COLO668 (cell line): ENCODE results near the gene LRRC1.

Experiments used
- DNase-seq: peaks from one replicate; lab custom pipeline; 2025; ENCODE audit not compliant: unreplicated experiment; lab: John Stamatoyannopoulos, UW

LRRC1 gene

DNA sequence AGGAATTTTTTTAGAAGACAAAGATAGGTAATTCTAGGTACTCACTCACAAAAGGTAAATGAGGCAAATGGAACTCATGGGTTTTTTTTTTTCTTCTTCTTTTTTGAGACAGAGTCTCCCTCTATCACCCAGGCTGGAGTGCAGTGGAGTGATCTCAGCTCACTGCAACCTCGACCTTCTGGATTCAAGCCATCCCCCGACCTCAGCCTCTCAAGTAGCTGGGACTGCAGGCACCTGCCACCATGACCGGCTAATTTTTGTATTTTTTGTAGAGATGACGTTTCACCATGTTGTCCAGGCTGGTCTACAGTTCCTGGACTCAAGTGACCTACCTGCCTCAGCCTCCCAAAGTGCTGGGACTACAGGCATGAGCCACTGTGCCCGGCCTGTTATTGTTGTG is 126.1 kb downstream of the LRRC1 start:
- DNase-seq: no peak

DNA sequence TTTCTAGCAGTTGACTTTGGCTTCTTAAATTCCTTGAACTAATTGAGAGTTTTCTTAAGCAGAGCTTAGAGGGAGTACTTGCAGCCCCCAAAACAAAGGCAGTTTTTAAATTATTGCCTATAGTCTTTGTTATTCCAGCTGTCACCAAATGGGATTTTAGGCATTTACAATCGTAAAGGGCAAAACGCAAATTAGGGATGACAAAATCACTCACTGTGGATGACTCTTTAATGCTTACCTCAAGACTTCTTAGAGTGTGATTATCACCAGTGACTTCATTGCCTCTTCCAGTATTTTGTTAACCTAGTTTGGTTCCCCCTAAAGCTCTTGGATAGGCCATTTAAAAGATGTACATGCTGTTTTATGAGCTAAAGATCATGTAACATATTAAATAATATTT is 126.8 kb downstream of the LRRC1 start:
- no peak for DNase-seq

DNA sequence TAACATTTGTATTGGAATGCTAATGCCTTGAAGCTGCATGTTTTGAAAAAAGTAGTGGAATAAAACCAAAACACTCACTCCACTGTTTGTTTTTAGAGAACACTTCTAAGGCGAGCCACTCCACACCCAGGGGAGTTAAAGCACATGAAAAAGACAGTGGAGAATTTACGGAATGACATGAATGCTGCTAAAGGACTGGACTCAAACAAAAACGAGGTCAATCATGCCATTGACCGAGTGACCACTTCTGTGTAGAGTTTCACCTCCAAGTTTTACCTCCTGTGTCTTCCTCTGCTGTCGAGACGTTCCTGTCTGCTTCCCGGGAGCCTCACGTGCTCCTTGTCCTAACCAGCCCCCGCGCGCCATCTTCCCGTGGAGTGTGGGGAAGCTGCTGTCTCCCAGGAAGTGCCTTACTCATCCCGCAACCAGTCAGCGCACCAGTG is 127.8 kb downstream of the LRRC1 start:
- no peak for DNase-seq

DNA sequence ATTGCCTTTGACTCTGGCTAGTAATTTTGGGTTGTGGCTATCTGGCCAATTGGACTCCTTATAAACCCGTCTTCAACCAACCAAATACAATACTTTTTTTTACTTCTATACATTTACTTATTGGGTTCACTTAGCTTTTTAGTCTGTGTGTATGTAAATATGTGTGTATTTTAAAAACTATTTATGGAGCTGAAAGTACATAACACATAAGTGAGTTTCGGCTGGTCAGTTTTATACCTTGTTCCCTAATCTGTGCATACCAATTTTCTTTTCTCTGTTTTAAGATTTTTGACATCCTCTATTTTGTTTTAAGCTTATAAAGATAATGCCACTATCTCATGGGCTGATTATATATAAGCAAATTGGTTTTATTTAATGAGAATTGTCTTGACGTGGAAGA is 129.5 kb downstream of the LRRC1 start:
- DNase-seq: no peak

DNA sequence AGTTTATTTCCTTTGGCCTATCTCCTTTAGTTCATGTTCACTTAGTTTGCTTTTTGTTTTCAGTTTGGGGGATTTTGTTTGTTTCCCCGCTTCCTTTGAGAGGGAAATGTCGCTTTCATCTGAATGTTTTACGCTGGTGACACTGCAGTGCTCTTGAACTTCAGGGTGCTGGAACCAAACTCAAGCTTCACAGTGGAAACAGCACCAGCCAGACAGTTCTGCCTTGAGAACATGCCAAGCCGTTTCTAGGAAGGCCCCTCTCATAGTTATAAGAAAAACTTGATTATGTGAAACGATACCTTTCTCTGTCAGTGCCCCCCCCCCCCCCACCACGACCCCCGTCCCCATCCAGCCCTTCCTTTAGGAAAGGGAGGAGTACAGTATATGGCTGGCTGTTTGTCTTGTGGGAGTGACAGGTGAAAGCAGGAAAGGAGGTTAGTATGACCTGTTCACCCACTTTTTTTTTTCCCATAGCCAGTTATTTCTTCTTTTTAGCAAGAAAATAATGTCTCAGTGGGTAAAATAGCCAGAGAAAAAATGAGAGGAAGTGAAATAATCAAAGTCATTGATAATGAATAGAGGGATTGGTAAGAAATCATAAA is 130.1 kb downstream of the LRRC1 start:
- DNase-seq: no peak

DNA sequence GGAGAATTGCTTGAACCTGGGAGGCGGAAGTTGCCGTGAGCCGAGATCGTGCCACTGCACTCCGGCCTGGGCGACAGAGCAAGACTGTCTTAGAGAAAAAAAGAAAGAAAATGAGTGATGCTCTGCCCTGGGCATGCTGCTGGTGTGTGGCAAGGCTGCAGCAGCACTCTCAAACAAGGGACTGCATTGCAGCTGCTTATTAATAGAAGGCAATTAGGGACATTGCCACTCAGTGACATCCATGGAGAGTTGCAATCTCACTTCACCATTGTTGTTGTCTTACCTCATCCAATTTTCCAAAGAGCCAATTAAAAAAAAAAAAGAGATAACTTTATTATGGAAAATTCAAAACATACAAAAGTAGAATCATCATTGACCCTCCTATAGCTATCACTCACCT is 131.1 kb downstream of the LRRC1 start:
- DNase-seq: no peak

DNA sequence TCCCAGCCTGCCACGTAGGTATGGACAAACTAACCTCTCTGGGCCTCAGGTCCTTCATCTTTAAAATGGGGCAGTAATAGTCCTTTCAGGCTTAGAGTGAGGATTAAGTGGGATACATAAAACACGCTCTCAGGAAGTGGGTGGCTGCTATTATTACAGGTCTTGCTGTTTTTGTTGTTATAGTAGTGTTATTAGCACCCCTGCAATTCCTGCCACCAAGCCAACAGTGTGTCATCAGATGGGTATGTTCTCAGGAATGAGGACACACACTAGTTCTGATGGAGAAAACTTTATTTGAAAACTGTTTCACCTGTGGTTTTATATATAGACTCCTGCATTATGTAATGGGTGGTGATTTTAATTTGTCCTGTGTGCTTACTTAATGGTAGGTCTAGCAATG is 131.7 kb downstream of the LRRC1 start:
- DNase-seq: no peak

DNA sequence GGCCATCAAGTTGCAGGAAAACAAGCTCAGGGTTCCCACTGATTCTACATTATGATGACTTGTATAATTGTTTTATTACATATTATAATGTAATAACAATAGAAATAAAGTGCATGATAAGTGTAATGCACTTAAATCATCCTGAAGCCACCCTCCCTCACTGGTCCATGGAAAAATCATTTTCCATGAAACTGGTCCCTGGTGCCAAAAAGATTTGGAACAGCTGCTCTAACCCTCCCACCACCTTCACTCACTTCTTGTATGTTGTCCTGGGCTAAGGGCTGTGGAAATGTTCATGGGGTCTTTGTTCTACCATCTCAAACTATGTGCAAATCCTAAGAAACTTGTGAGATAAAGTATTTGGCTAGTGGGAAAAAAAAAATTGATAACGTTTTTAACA is 133.8 kb downstream of the LRRC1 start:
- no peak for DNase-seq

DNA sequence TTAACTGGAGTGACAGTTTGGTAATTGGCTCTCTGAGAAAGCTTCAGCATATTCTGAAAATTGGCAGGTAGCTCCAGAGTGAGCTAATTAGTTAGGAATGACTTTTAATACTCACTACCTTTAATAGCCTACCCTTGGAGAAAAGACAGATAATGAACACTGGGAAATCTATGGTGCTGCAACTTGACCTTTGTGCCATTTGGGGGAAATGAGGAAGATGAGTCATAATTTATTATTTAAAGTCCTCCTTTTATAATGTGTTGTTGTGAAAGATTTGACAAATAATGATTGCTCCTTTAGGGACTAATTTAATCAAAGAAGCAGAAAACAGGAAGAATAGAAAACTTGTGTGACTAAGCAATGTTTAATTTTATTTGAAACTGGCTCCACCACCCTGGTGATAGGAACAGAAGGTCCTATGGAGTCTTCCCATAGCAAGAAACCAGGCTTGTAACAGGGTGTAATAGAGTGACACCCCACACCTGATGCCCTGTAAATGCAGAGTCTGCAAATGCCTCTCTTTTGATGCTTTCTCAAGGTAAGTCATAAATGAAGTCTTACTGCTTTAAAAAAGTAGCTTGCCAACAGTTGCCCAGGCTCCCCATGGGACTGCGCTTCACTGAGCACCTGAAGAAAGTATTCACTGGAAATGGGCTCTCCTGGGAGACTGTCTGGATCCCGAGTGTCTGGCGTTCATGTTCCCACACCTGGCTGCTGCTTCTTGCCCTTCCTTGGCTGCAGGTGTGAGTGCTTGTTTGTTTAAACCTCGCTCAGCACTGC is 134.4 kb downstream of the LRRC1 start:
- no peak for DNase-seq

DNA sequence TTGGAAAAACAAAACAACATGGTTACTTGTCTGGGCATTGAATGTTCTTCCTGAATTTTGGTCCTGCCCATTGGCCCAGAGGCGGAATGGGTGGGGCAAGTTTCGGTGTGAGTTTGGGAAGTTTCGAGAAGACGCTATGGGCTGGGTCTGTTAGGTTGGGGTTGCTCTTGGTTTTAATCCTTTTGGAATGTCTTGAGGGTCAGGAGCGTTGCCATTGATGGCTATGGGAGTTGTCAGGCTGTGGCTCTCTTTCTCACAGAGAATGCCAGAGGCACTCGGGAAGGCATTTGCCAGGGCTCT is 135.0 kb downstream of the LRRC1 start:
- no peak for DNase-seq

DNA sequence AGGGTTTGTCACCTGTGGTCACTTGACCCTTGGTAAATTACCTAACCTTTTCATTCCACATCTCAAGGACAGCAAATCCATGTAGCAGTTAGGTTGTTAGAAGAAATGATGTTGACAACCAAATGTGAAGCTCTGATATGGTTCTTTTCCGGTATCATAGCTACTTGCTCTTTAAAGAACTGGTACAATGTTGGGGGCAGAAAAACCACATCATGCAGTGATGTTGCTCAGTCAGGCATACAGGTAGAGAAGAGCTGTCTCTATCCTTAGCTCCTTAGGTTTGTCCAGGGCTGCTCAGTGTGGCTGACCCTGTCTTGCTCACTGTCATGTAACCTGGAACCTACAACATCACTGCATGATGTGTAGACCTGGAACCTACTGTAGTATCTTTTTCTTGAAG is 135.5 kb downstream of the LRRC1 start:
- no peak for DNase-seq

DNA sequence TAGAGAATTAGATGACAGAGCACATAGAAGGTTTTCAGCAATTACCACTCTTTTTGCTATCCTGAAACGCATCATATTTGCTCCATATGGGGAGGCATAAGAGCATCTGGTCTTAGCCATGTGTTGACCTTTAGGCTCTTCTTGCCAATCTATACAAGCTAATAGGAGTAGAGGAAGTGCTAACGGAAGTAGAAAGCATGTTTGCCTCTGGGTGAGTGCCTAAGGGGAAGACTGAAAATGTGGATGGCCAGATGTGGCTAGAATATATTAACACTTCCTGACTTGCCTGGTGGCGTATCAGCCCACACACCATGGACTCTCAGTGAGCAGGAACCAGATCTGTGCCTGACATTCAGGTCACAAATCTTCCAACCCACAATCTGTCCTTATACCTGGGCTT is 136.3 kb downstream of the LRRC1 start:
- no peak for DNase-seq

DNA sequence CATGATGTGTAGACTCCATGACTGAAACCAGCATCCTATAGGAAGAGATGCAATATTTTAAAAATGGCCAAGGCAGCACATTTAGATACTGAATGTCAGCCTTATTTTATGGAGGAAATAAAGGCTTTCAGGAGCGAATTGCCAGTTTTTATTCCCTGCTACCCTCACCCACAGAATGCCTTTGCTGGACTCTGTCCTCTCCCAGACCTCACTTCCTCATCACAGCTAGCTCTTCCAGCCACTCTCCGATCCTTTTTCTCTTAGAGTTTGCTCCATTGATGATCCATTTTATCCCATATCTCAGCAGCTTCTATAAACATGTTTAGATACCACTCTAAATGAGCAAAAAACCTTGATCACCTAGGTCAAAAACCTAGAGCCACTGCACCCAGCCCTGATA is 137.7 kb downstream of the LRRC1 start:
- no peak for DNase-seq

DNA sequence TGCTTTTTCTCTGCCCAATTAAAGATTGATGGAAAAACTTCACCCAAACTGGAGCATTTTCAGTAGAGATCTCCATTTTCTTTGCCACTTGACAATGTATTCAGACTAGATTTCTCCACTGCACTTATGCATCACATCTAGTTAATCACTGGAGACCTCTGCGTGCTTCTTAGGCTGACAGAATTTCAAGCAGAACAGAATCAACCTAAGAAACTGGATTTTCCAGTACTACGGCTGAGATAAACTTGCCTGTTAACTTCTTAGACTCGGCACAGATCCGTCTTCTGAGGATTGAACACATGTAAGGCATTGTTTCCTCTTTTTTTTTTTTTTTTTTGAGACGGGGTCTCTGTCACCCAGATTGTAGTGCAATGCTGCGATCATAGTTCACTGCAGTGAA is 139.2 kb downstream of the LRRC1 start:
- DNase-seq: no peak

DNA sequence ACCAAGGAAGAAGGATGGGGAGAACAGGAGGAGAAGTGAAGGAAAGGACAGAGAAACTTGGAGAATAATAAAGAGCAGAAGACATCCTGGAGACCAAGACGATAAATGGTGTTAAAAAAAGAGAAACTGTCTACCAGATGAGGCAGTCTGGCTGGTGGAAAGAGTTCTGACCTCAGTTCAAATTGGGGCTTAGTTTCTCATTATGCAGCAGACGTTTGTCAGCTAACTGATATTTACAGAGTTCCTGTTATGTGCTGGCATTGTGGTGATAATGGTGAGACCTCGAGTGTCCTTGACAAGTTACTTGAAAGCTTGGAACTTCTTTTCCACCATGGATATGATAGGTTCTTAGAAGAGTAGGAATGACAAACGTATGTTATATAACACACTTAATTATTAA is 142.7 kb downstream of the LRRC1 start:
- DNase-seq: no peak

DNA sequence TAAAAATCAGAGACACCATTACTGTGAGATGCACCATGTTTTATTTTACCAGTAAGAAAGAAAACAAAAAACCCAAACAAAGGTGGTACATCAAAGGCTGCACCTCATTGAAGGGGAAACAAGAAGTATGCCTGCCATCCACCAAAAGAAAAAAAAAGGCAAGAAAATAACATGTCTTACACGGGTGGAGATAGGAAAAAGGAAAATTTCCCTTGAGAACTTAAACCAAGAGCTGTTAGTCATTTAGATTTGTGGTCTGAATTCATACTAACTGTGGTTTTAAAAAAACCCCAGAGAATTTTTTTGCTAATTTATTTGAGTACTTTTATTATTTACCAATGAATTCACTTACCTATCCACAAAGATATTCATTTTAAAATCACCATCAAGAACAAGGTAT is 144.0 kb downstream of the LRRC1 start:
- no peak for DNase-seq

DNA sequence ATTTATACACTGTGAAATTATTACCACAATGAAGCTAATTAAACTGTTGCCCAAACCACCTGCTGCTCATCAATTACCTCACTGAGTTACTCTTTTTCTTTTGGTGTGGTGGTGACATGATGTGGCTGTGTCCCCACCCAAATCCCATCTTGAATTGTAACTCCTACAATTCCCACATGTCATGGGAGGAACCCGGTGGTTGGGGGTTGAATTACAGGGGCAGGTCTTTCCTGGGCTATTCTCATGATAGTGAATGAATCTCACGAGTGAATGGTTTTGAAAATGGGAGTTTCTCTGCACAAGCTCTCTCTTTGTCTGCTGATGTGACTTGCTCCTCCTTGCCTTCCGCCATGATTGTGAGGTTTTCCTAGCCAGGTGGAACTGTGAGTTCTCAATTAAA is 145.0 kb downstream of the LRRC1 start:
- no peak for DNase-seq

DNA sequence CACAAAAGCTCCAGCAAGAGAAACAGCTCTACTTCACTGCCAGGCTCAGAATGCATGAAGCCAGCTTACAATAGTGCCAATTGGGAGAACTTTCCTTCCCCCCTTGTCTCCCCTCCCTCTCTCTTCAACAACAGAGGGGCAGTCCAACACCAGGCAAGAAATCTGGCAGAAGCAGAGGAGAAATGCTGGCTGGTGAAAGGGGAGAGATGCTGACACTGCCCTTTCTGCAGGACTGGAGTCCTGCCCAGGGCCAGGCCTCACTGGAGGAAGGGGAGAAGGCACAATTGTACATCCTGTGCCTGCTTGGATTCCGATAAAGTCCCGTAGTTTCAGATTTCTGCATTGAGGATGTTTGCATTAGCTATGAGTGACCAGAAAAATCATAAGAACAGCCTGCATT is 148.6 kb downstream of the LRRC1 start:
- DNase-seq: no peak

DNA sequence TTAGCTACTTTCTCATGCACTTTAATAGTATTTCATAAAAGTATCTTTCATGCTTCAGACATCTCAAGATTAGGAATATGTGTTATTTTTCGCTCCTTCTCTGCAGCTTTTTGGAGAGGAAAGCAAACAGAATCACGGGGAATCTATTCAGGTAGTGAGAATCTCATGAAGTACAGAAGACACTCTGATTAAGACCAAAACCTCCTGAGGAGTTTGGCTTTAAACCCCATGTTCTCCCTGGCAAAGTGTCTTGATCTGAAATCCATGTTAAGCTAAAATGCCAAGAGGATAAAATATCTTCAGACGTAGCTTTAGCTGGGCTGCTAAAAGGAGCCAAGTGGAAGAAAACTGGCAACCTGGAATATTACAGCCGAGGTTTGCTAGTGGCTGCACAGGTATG is 149.3 kb downstream of the LRRC1 start:
- DNase-seq: no peak

DNA sequence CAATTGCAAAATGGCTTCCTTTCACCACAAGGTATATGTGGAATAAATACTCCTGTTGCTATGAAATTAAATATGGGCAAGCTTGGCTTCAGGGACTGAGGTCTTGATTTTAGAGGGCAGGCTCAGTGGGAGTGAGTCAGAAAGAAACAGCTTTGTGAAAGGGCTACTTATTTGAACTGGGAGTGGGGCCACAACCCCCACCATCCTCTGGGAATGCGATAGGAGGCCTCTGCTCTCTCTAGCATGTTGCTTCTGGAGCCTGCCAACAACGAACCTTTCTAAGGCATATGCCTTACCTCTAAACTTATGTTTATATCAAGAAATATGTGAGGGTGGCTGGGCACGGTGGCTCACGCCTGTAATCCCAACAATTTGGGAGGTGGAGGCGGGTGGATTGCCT is 149.7 kb downstream of the LRRC1 start:
- DNase-seq: no peak

DNA sequence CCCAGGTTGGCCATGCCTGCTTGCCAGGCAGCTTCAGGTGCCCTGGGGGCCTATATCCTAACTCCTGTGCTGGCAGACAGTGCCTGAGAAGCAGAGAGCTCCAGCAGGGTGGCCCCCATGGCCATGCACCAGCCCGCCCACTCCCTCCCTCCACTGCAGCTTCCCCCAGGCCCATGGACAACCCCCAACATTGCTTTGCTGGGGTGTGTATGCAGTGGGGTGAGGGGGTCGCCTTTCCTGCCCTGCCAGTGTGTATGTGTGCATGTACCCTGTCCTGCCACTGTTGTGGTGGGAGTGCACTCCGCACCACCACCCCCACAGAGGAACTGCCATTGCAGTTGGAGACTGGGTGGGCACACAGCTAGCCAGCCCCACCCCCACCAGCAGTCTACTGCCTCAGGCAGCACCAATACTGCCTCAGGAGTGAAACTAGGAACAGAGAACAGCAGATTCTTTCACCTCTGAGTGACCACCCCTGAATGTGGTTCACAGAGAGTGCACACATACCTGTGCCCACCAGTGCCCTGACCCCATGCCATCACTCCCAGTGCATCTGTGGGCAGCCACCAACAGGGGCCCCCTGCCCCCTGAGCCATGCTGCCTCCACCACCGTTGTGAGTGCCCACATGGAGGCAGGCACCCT is 151.1 kb downstream of the LRRC1 start:
- DNase-seq: no peak

DNA sequence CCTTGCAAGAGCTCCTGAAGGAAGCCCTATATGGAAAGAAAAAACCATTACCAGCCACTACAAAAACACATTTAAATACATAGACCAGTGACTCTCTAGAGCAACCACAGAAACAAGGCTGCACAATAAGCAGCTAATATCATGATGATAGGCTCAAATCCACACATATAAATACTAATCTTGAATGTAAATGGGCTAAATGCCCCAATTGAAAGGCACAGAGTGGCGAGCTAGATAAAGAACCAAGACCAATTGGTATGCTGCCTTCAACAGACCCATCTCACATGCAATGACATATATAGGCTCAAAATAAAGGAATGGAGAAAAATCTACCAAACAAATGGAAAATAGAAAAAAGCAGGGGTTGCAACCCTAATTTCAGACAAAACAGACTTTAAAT is 153.0 kb downstream of the LRRC1 start:
- DNase-seq: no peak

DNA sequence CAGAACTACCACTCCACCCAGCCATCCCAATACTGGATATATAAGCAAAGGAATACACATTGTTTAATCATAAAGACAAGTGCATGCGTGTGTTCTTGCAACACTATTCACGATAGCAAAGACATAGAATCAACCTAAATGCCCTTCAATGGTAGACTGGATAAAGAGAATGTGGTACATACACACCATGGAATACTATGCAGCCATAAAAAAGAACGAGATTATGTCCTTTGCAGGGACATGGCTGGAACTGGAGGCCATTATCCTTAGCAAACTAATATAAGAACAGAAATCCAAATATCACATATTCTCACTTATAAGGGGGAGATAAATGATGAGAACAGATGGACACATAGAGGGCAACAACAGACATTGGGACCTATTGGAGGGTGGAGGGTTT is 156.6 kb downstream of the LRRC1 start:
- no peak for DNase-seq
